Esophagus squamous epithelium (tissue), 4 donors: ENCODE results near the gene PANK4.

Experiments
- CTCF ChIP-seq, 6 experiments: fragments of 450-650 bp in 4 of 6; fragments of 200-600 bp in 2 of 6; sonication (generic) in 2 of 6; IDR thresholded peaks; one replicate each; pipeline ENCODE4 v1.5.1; 2016 to 2019; ENCODE audit warnings: antibody characterized with exemption in 6 of 6, mild to moderate bottlenecking in 4 of 6, moderate library complexity in 4 of 6
- POLR2A ChIP-seq, 4 donors: fragments of 450-650 bp; IDR thresholded peaks; one replicate each; pipeline ENCODE4 v1.6.1; 2017; ENCODE audit warnings: antibody characterized with exemption in 4 of 4, mild to moderate bottlenecking in 4 of 4, moderate library complexity in 3 of 4

- no peak for TF ChIP-seq CTCF (IDR thresholded peaks at IDR 0.05)
- no peak for TF ChIP-seq POLR2A (IDR thresholded peaks at IDR 0.05)
These were observed 3.1 kb downstream of the PANK4 start for GRCh38 chr1:2523191-2523890.
